KOPT-K1 (cell line): ENCODE measurements around the gene SHISA4.
"Not testable (repeated sequence)": the region's sequence is repeated elsewhere in the genome, so short reads cannot be mapped to it uniquely, and the experiment has no call there.

Experiments used
- H3K27ac ChIP-seq: fragments of 200-600 bp; sonication (generic); 2 replicates; pipeline ENCODE4 v1.5.1; 2016; ENCODE audit warnings: antibody characterized with exemption, mild to moderate bottlenecking, low read depth, low read length; ENCODE audit not compliant: poor library complexity, severe bottlenecking
- H3K36me3 ChIP-seq: fragments of 200-600 bp; sonication (generic); 2 replicates; pipeline ENCODE4 v1.5.1; 2017; ENCODE audit warnings: antibody characterized with exemption, mild to moderate bottlenecking, low read length, moderate library complexity; ENCODE audit not compliant: insufficient read depth
- H3K9me3 ChIP-seq: fragments of 200-600 bp; sonication (generic); 2 replicates; pipeline ENCODE4 v1.5.1; 2017; ENCODE audit warnings: antibody characterized with exemption, low read length, mild to moderate bottlenecking; ENCODE audit not compliant: insufficient read depth, poor library complexity, severe bottlenecking

Gene SHISA4

DNA sequence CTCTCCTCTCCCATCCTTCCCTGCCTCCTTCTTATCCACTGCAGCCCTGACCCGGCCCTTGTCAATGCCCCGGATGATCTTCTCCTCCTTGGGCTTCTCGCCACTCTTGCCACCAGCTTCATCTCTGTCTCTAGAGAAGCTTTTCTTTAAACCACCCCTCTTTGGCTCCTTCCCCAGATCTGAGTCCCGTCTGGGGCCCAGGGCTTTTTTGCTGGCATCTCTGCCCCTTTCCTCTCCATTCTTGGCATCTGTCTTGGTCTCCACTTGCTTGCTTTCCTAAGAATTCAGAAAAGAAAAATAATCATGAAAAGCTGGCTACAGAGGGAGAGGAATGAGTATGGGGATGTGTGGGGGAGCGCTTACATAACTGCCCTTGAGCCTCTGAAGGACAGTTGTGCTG, 11.8 kb downstream of the SHISA4 start:
- Histone ChIP-seq H3K27ac (no peak overlapping the region), H3K36me3 (no peaks in the 10 kb centered on the region), H3K9me3 (no peaks in the 10 kb centered on the region)

DNA sequence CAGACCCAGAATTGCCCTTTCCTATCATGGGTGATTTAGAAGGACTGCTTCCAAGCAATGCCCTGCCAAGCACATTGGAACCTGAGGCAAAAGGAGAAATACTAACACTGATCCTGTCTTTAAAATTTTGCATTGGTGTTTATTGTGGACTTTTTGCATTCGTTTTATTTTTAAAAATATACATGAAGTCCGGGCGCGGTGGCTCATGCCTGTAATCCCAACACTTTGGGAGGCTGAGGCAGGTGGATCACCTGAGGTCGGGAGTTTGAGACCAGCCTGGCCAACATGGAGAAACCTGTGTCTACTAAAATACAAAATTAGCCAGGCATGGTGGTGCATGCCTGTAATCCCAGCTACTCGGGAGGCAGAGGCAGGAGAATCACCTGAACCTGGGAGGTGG, 12.3 kb downstream of the SHISA4 start:
- H3K27ac ChIP-seq, H3K36me3 ChIP-seq, H3K9me3 ChIP-seq: not testable (repeated sequence)

DNA sequence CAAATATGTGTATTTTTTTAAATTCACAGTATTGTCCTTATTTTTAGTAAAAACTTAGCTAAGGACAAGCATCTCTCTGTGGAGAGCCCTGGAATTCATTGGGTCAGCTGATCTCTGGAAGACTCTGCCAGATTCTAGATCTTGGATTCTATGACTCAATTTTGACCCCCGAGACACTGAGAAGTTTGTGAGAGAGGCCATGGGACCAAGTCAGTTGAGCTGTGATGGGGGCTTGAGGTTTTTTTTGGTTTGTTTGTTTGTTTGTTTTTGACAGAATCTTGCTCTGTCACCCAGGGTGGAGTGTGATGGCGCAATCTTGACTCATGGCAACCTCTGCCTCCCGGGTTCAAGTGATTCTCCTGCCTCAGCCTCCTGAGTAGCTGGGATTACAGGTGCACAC, 13.5 kb downstream of the SHISA4 start:
- Histone ChIP-seq H3K27ac (no peak overlapping the region), H3K36me3 (no peaks in the 10 kb centered on the region), H3K9me3 (no peaks in the 10 kb centered on the region)

DNA sequence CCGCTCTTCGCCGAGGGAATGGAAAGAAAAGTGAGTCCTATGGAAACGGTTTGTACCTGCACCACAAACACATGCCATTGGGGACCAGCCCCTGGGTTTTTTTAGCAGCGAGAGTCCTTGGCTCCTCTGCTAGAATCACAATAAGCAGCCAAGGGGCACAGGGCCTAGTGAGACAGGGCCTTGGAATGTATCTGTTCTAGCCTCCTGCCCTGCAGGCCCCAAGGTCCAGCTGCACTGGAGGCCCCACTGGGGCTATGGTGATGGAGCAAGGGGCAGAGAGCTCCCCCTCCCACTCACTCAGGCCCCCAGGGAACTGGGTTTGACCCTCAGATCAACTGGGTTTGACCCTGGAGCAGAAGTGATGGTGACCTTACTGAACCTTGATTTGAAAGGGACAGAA, 14.4 kb downstream of the SHISA4 start:
- Histone ChIP-seq H3K36me3 (no peaks in the 10 kb centered on the region), H3K9me3 (no peaks in the 10 kb centered on the region), H3K27ac (no peak overlapping the region)

DNA sequence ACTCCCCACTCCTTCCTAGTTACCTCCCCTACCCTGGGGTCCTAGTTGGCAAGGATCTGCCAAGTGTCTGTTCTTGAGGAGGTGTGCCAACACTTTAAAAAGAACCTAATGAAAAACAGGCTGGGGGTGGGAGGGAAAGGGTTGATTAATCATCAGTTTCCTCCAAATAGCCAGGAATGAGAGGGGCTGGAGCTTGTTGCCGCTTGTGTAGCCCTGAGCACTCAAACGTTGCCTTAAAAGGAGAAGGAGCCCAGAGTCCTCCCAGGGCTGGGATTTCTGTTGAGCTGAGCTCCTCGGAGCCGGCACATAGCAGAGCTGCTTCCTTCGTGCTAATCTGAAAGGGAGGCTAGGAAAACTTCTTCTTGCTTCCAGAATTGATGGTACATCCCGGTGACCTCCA, 15.9 kb downstream of the SHISA4 start:
- Histone ChIP-seq H3K36me3 (no peaks in the 10 kb centered on the region), H3K27ac (no peak overlapping the region), H3K9me3 (no peaks in the 10 kb centered on the region)

DNA sequence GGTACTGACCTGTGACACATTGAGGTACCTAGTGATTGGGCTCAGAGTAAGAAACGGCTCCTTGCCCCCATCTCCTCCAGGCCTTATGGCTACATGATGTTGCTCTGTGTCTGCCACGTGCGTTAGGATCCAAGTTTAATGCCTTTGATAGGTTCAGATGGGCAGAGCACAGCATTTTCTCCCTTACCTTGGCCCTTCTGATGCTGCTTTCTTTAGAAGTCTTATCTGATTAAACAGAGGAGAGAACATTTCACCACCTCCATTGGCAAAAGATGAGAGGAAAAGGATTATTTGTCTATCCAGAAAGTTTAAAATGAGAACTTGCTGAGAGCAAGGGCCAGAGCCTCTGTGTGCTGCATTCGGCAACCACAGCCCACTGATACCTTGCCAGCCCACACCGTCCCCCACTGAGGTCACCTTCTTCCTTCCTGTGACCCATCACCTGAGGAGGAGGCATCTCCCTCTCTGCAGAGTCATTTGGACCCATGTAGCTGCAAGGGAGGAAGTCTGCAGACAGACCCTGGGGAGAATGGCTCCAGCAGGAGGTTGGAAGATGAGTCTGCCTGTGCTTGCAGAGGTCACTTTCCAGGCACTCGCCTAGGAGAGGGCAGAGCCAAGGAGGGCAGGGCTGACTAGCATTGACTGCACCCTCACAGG, 16.7 kb downstream of the SHISA4 start:
- H3K36me3 ChIP-seq = no peaks in the 10 kb centered on the region
- no peaks in the 10 kb centered on the region for H3K9me3 ChIP-seq

DNA sequence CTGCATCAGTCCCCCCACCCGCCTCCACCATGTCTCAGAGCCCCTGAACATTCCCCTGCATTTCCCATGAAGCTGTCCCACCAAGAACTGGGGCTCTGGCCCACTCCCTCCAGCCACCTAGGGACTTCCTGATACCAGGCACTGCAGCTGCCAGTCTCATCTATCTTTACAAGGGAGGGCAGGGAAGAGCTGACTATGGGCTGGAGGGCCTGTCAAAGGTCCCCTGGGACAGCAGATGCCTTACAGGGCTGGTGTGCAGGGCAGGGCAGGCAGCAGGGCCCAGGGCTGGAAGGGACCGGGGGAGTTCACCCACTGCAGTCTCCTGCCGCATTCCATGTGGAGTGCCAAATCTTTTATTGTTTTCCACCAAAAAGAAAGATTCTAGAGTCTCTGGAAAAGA, 17.6 kb downstream of the SHISA4 start:
- Histone ChIP-seq H3K36me3 (no peaks in the 10 kb centered on the region), H3K27ac (no peak overlapping the region), H3K9me3 (no peaks in the 10 kb centered on the region)

More for the DNA sequence above, 16.7 kb downstream of the SHISA4 start:
- H3K27ac ChIP-seq = no peak overlapping the region

DNA sequence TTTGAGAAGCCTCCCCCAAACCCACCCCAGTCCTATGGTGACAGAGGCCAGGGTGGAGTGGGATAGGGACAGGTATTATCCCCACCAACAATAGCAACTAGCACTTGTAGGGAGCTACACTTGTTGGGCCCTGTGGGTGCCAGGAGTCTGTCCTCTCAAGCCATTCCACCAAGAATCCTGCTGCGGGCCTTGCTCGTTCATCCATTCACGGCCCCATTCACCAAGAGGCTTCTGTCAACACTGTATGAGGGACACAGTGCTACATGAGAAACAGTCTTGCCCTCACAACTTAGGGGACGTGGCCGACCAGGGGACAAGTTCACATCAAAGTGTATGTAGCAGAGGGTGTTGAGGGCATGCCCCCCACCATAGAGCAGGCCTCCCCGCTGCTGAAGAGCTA, 18.9 kb downstream of the SHISA4 start:
- no peaks in the 10 kb centered on the region for H3K9me3 ChIP-seq
- no peak overlapping the region for H3K27ac ChIP-seq
- H3K36me3 ChIP-seq = no peaks in the 10 kb centered on the region

DNA sequence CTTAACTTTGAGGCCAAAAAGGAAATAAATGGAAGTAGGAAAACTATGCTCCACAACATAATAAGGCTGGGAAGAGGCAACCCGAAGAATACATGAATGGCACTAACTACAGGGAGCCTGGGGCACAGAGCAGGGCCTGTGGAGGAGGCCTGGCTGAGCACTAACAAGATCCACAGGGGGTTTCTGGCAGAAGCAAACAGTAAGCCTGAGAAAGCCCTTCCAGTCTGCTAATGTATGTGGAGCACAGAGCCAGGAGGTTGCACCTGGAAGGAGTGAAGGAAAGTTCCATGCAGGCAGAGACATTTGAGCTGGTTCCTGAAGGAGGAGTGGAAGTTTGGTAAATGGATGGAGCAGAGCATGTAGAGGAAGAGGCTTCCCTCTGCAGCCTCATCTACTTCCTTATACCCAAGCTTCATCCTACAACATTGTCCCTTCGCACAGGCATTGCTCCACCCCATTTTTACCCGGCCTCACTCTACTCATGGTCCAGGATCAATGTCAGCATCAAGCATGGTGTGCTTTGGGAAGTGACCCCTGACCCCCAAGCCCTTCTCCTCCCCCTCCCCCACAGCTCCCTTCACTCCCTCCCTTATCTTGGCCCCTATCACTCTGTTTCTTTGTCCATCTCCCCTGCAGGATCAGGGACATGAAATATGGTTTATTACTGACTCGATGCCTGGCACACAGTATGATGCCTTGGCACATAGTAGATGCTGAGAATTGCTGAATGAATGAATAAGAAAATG, 23.3 kb downstream of the SHISA4 start:
- no peak overlapping the region for H3K27ac ChIP-seq
- no peaks in the 10 kb centered on the region for H3K36me3 ChIP-seq
- no peaks in the 10 kb centered on the region for H3K9me3 ChIP-seq

DNA sequence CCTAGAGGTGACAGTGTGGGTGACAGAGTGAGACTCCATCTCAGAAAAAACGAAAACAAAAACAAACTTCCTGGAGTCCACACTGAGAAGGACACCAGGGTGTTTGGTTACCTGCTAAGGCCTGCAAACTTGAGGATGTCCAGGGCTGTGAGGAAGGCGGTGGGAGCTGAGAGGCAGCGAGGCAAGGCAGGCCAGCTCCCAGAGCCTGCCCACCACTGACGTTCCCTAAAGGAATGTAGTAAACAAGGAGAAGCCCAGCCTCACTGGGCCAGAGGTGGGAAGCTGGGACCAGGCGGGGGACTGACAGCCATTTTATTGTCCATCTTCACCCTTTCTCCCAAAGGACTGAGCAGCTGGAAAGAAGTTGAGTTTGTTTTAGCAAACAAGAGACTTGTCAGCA, 24.1 kb downstream of the SHISA4 start:
- Histone ChIP-seq H3K36me3 (no peaks in the 10 kb centered on the region), H3K9me3 (no peaks in the 10 kb centered on the region), H3K27ac (no peak overlapping the region)

DNA sequence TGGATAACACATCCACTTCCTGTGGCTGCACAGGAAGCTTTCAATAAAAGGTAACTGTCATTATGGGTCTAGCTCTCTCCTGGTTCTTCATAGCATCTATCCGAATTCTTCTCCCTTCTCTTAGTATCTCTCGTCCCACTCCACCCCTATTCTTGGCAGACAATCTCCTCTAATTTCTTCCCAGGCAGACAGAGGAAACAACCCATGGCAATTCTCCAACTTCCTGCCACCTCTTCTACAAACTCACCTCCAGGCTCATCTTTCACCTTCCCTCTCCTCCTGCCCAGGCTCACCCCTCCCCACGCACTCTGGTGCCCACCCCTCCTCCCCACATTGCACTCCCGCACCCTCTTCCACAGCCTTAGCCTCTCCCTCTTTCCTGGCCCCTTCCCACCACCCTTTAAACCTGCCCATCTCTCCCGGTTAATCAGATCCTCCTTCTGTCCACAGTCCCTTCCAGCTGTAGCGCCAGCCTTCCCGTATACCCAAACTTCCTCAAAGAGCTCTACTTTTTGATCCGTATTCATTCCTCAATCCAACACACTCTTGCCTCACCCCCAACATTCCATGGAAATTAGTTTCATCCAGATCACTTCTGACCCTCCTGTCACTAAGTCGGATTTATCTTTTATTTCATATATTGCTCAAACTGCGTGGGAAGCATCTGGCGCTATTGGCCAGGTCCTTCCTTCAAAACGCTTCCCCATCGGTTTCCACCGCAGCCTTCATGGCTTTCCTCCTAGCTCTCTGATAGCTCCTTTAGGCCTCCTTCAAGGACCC, 25.9 kb downstream of the SHISA4 start:
- no peaks in the 10 kb centered on the region for H3K9me3 ChIP-seq
- H3K36me3 ChIP-seq = no peaks in the 10 kb centered on the region
- no peak overlapping the region for H3K27ac ChIP-seq

DNA sequence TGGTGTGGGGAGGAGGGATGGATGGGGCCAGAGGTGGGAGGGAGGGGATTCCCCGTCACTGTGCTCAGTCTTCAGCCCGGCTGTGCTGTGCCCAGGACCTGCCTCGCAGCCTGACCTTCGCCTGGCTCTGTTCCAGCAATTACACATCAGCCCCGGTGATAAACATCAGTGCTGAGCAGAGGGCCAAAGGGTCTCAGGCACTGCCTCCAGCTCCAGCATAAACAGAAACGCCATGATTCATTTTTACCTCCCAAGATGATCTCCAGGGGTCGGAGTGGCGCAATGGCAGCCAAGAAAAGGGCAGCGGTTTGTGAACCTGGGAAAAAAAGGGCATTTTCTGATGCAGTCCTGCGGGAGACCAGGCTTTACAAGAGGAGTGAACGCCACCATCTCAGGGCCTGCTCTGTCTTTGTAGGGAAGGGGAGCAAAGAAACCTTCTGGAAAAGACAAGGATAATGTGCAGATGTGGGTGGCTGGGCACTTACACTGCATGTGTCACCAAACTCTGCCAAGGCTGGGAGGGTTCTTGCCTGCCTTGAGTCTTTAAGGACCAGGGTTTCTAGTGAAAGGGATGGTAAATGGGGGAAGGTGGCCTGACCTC, 28.1 kb downstream of the SHISA4 start:
- H3K27ac ChIP-seq = no peak overlapping the region
- no peaks in the 10 kb centered on the region for H3K9me3 ChIP-seq
- H3K36me3 ChIP-seq = no peaks in the 10 kb centered on the region

DNA sequence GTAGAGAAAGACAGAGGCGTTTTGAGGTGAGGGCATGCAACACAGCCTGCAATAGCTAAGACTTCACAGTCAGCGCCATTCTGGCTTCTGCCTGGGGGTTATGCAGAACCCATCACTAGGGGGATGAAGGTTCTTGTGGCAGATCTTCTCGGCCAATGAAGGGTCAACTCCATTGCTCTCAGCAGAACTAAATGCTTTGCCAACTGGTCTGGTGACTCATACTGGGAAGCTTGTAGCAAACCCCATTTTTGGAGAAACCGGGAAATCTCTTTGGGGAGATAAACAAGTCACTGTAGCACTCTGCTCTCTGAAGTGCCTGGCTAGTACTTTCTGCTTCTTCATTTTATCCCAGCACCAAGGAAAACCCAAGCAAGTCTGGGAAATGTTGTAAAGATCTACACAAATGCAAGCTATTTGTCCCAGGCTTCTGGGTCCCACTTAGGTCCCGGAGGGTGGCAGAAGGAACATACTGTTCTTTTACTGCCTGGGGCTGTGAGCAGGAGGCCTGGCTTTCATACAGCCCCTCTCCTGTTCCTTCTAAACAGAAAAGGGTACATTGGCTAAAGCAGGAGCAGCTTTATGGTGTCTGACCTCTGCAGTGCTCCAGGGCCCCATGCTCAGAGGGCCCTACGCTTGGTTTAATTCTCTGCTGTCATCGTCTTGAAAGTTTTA, 28.8 kb downstream of the SHISA4 start:
- Histone ChIP-seq H3K27ac (no peak overlapping the region), H3K9me3 (no peaks in the 10 kb centered on the region), H3K36me3 (no peaks in the 10 kb centered on the region)

DNA sequence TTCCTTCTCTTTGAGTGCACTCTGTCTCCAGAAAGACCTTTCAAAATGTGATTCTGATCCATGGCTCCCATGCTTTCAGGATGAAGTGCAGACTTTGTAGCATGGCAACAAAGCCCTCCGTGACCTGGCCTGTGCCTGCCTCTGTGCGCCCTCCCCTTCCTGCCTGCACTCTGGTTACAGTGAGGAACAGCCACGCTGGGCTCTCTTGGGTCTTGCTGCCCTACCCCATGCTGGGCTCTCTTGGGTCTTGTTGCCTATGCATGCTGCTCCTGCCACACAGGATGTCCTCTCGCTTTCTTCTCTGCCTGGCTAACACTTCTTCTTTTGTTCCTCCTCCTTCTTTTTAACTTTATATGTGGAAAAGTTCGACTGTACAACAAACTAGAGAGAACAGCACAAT, 29.6 kb downstream of the SHISA4 start:
- Histone ChIP-seq H3K9me3 (no peaks in the 10 kb centered on the region), H3K27ac (no peak overlapping the region), H3K36me3 (no peaks in the 10 kb centered on the region)
